Neural cell (in vitro differentiated cells): Measurements from ENCODE around the gene SHD.
"Not testable (repeated sequence)": the region's sequence is repeated elsewhere in the genome, so short reads cannot be mapped to it uniquely, and the experiment has no call there.

Experiments
- CTCF ChIP-seq: fragments of 450-650 bp; IDR thresholded peaks from 2 replicates; pipeline ENCODE4 v1.5.1; 2014; ENCODE audit warnings: antibody characterized with exemption, mild to moderate bottlenecking, moderate library complexity; ENCODE audit not compliant: poor library complexity, severe bottlenecking
- EP300 ChIP-seq: fragments of 450-650 bp; conservative IDR thresholded peaks from 2 replicates; pipeline ENCODE4 v1.6.1; 2014; ENCODE audit warnings: antibody characterized with exemption, mild to moderate bottlenecking, moderate library complexity; ENCODE audit not compliant: poor library complexity, severe bottlenecking
- EZH2 ChIP-seq: fragments of 200-600, 300-800 bp; shearing (Covaris generic), sonication (generic); IDR thresholded peaks from 2 replicates; pipeline ENCODE4 v1.6.1; 2014; ENCODE audit warnings: antibody characterized with exemption, low read length, borderline replicate concordance, mild to moderate bottlenecking; ENCODE audit not compliant: insufficient read depth, poor library complexity, severe bottlenecking
- POLR2AphosphoS5 ChIP-seq: IDR thresholded peaks from 2 replicates; pipeline ENCODE4 v1.6.1; 2012
- RAD21 ChIP-seq: fragments of 450-650 bp; conservative IDR thresholded peaks from 2 replicates; pipeline ENCODE4 v1.6.1; 2014; ENCODE audit warnings: antibody characterized with exemption, mild to moderate bottlenecking, moderate library complexity
- REST ChIP-seq: IDR thresholded peaks from 2 replicates; pipeline ENCODE4 v1.6.1; 2012; ENCODE audit warnings: borderline replicate concordance
- SMC3 ChIP-seq: fragments of 450-650 bp; conservative IDR thresholded peaks from 2 replicates; pipeline ENCODE4 v1.6.1; 2014; ENCODE audit warnings: antibody characterized with exemption, mild to moderate bottlenecking, moderate library complexity; ENCODE audit not compliant: poor library complexity
- TAF1 ChIP-seq: IDR thresholded peaks from 2 replicates; pipeline ENCODE4 v1.6.1; 2012; ENCODE audit warnings: low read depth

- TF ChIP-seq REST, CTCF, EZH2, EP300, TAF1, POLR2AphosphoS5, RAD21, SMC3: not testable (repeated sequence)
These were observed 41.6 kb upstream of the SHD start for GRCh38 chr19:4237510-4237909.
